Heart left ventricle (tissue), 16 donors: ENCODE data around the gene TRRAP. TPM values are rescaled to one million over a fixed set of nuclear protein-coding genes. Genes with fewer than 3 reads are reported as not detected.

ENCODE experiments used
- ATAC-seq, 4 donors: fragments of 200-7000 bp; cut with Tn5 transposase; one replicate each; pipeline ENCODE4 v1.9.1; 2020 to 2022; ENCODE audit warnings: moderate library complexity in 4 of 4, mild to moderate bottlenecking in 3 of 4, moderate number of reproducible peaks in 1 of 4
- DNase-seq, 5 donors: peaks; one replicate each; pipeline ENCODE4 v3.0.0-alpha.2; 2020
- H3K27ac ChIP-seq, 12 donors: fragments of 200-600 bp; sonication (generic) in 4 of 12; one replicate each; pipeline versions ENCODE4 v1.5.0 to v1.8.0; 2016 to 2022; ENCODE audit warnings: mild to moderate bottlenecking in 2 of 12
- H3K27me3 ChIP-seq, 9 donors: fragments of 200-600 bp; sonication (generic) in 2 of 9; one replicate each; pipeline versions ENCODE4 v1.5.1 to v1.8.0; 2016 to 2022; ENCODE audit warnings: mild to moderate bottlenecking in 3 of 9
- H3K36me3 ChIP-seq, 9 donors: fragments of 200-600 bp; sonication (generic) in 2 of 9; one replicate each; pipeline versions ENCODE4 v1.5.0 to v1.8.0; 2018 to 2022; ENCODE audit warnings: mild to moderate bottlenecking in 2 of 9
- H3K4me1 ChIP-seq, 12 donors: fragments of 200-600 bp; sonication (generic) in 4 of 12; one replicate each; pipeline versions ENCODE4 v1.5.0 to v1.8.0; 2016 to 2022; ENCODE audit warnings: mild to moderate bottlenecking in 3 of 12
- H3K4me3 ChIP-seq, 12 donors: fragments of 200-600 bp; sonication (generic) in 4 of 12; one replicate each; pipeline versions ENCODE4 v1.5.0 to v1.8.0; 2017 to 2022; ENCODE audit warnings: mild to moderate bottlenecking in 9 of 12, moderate library complexity in 4 of 12
- H3K9me3 ChIP-seq, 12 donors: fragments of 200-600 bp; sonication (generic) in 4 of 12; one replicate each; pipeline versions ENCODE4 v1.5.0 to v1.8.0; 2016 to 2022; ENCODE audit warnings: mild to moderate bottlenecking in 1 of 12
- POLR2A ChIP-seq, 2 donors: fragments of 450-650 bp; IDR thresholded peaks; one replicate each; pipeline ENCODE4 v1.6.1; 2017; ENCODE audit warnings: antibody characterized with exemption in 2 of 2, mild to moderate bottlenecking in 2 of 2, moderate library complexity in 2 of 2
- WGBS, 4 donors: extraction: QIAGEN DNeasy Blood & Tissue Kit in 2 of 4; methylation state at CpG; one replicate each; pipeline versions ENCODE4 v1.1.5 to v1.1.7; 2013 to 2018; 5-methylcytosine and 5-hydroxymethylcytosine counted together
- intact Hi-C, 10 donors: fragments of 100-400 bp; cut with DNase I; formaldehyde crosslinking; loops; one replicate each; pipeline versions ENCODE4 v1.11.1 to v1.14.2; 2022
- polyA plus RNA-seq, 2 donors: library from polyadenylated mRNA; stranded (reverse); fragments of 200-250 nt; gene quantifications; one replicate each; pipeline ENCODE4 v1.2.3, GENCODE V29; 2013
- total RNA-seq, 9 donors: library from RNA; depleted of rRNA in 2 of 9; stranded (reverse); fragments of >200 nt in 2 of 9; fragmentation: NEBNext Ultra II Directional in 3 of 9; extraction: Animal tissue kit (Norgen Biotek cat#: 25700) in 3 of 9; gene quantifications; one replicate each; pipeline versions ENCODE4 v1.1.0 to v1.2.4, GENCODE V29; 2016 to 2023
- TF ChIP-seq, protein P1 (sequence below), 12 donors: fragments of 200-600 bp; sonication (generic) in 4 of 12; IDR thresholded peaks; one replicate each; pipeline versions ENCODE4 v1.5.0 to v1.8.0; 2018 to 2022; ENCODE audit warnings: antibody characterized with exemption in 12 of 12, mild to moderate bottlenecking in 5 of 12
- donor health status: ischemic (EF 13 %, LVEDD 7.1; RV severe dilation, severe dysfunction).
- donor health status: healthy with polysubstance abuse.
- donor health status: DM: no; HTN: yes; CAD: no.
- donor health status: DM: no; HTN: no; CAD: no.
- donor health status: ischemic (EF 25% LVEDD 6.9; RV normal size, moderate dysfunction).
- donor health status: ischemic (EF 25% LVEDD 5.7; RV mildly dilated, moderate dysfunction).
- donor health status: healthy.
- donor health status: DM: yes; HTN: yes; CAD: no.
- donor health status: ischemic (EF 35%, LVEDD 5.7; RV mildly dilated, moderate dysfunction).
- donor health status: nonischemic (EF 11% LVEDD 7.7; RV severe dilation, severe dysfunction).
- donor health status: DM: yes; HTN: yes; CAD: no.
- donor health status: PGD.
- donor health status: ischemic (EF 29% LVEDD 5.4; RV normal size, mild dysfunction).
- donor health status: nonischemic (EF 23%, LVEDD 6.1; RV moderate dilation, normal function).

TRRAP gene
- total and polyA plus RNA-seq, 11 donors: 9.2 to 29.6 (median 21.6) TPM

DNA sequence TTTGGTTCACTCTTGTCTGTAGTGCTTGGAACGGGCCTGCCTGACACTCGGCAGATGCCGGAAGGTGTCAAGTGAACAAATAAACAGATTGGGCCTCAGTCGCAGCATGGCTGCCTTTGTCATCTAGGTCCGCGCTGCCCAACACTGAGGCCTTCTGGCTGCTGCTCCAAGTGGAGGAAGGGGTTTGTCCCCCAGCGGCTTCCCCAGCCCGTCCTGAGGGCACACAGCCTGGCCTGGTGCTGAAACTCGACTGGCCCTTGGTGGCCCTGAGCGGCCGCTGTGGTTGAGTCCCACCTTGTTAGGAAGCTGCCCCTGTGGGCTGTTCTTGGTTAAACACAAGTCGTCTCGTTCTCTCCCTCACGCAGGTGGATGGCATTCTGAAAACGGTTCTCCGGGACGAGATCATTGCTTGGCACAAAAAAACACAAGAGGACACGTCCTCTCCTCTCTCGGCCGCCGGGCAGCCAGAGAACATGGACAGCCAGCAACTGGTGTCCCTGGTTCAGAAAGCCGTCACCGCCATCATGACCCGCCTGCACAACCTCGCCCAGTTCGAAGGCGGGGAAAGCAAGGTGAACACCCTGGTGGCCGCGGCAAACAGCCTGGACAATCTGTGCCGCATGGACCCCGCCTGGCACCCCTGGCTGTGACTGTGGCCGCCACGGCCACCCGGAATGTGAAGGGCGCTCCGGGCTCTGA is 133.5 kb downstream of the TRRAP start:
- H3K4me1 ChIP-seq: no peaks in the 10 kb centered on the region
- ATAC-seq: no peak
- H3K36me3 ChIP-seq: peaks cover 0 to 98% (median 92%) of the 10 kb centered on the region in 9 donors
- DNase-seq: no peak
- H3K27me3 ChIP-seq: no peaks in the 10 kb centered on the region
- intact Hi-C loops: no loop called here
- WGBS, 4 donors: 93 to 97% (median 96%) methylated on average over 22 to 36 of the region's 36 CpGs
- H3K27ac ChIP-seq: no peak overlapping the region
- TF ChIP-seq POLR2A (IDR thresholded peaks at IDR 0.05): no peak
- TF ChIP-seq, protein P1, sequence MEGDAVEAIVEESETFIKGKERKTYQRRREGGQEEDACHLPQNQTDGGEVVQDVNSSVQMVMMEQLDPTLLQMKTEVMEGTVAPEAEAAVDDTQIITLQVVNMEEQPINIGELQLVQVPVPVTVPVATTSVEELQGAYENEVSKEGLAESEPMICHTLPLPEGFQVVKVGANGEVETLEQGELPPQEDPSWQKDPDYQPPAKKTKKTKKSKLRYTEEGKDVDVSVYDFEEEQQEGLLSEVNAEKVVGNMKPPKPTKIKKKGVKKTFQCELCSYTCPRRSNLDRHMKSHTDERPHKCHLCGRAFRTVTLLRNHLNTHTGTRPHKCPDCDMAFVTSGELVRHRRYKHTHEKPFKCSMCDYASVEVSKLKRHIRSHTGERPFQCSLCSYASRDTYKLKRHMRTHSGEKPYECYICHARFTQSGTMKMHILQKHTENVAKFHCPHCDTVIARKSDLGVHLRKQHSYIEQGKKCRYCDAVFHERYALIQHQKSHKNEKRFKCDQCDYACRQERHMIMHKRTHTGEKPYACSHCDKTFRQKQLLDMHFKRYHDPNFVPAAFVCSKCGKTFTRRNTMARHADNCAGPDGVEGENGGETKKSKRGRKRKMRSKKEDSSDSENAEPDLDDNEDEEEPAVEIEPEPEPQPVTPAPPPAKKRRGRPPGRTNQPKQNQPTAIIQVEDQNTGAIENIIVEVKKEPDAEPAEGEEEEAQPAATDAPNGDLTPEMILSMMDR (IDR thresholded peaks at IDR 0.05): no peak
- H3K4me3 ChIP-seq: no peak overlapping the region
- H3K9me3 ChIP-seq: no peaks in the 10 kb centered on the region

DNA sequence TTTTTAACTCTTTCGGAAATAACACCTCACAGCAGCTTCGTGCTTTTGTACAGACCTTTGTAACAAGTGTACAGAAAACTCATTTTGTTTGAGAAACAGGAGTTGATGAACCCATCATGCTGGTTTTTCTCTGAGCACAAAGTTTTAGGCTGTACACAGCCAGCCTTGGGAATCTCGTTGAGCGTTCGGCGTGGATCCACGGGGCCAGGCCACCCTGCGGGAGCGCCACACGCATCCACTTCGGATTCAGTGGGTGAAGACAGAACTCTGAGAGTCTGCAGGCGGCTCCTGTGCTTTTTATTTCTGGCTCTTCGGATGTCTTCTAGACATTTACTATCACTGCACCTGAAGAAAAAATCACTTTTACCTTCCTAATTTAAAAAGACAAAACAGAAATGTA is 134.4 kb downstream of the TRRAP start:
- intact Hi-C loops: no loop called here
- Histone ChIP-seq H3K27ac (no peak overlapping the region), H3K4me1 (no peaks in the 10 kb centered on the region), H3K4me3 (no peak overlapping the region), H3K9me3 (no peaks in the 10 kb centered on the region), H3K36me3 (peaks cover 0 to 90% (median 83%) of the 10 kb centered on the region in 9 donors), H3K27me3 (no peaks in the 10 kb centered on the region)
- ATAC-seq (no peak), DNase-seq (no peak)
- WGBS, 4 donors: 90 to 96% (median 95%) methylated on average over 13 of the region's 13 CpGs
- TF ChIP-seq, protein P1 (IDR thresholded peaks at IDR 0.05): no peak
- TF ChIP-seq POLR2A (IDR thresholded peaks at IDR 0.05): no peak

DNA sequence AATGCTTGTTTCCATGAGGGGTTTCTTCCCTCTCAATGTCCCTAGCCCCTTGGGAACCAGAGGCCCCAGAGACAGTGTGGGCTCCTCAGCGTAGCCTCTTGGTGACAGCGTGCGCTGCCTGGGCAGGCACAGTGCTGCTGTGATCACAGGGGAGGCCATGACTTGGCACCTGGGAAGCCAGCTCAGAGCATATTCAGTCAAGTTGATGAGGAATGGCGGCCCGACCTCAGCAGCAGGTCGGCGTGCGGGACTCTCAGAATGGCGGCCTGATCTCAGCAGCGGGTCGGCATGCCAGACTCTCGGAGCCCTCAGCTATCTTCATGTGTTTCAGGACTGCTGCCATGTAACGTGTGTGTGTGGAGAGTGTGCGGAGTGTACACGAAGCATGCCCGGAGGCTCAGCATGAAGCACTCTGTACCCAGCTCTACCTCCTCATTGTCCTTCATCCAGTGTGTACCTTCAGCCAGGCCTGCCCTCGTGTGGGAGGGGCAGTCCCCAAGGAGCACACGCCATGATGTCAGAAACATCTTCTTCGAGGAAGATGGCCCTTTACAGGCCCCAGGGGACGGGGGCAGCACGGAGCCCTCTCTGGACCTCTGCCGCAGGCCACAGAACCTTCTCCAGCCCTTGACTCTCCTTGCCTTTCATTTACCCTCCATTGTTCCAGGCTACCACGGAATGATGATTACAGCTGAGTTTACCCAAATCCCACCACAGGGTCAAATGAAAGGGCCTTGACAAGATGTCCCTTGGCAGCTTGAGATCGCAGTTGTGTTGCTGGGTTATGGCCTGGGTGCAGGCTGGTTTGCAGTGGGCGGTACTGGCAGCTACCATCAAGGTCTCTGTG is 135.2 kb downstream of the TRRAP start:
- DNase-seq (peak in 1 of 5 donors; percentile 10), ATAC-seq (peak in 2 of 4 donors; percentile 18 to 35)
- intact Hi-C loops: no loop called here
- no peak overlapping the region for H3K4me3 ChIP-seq
- H3K27me3 ChIP-seq: no peaks in the 10 kb centered on the region
- H3K9me3 ChIP-seq: no peaks in the 10 kb centered on the region
- H3K36me3 ChIP-seq: peaks cover 0 to 82% (median 76%) of the 10 kb centered on the region in 9 donors
- H3K4me1 ChIP-seq: no peaks in the 10 kb centered on the region
- TF ChIP-seq POLR2A (IDR thresholded peaks at IDR 0.05): no peak
- TF ChIP-seq, protein P1 (IDR thresholded peaks at IDR 0.05): no peak
- no peak overlapping the region for H3K27ac ChIP-seq
- WGBS, 4 donors: 91 to 95% (median 94%) methylated on average over 14 to 25 of the region's 25 CpGs
